ENCODE results near the gene SSR1. TPM values are rescaled to one million over a fixed set of nuclear protein-coding genes. Genes with fewer than 3 reads are reported as not detected.

SSR1 gene
- total and polyA plus RNA-seq, 9 of the 15 experiments (the other 6 are each of a cell fraction or from before 2014, with no cell fraction given), result 87.7 to 220 (median 144) TPM

- Histone ChIP-seq H3K79me2 (ENCODE audit: control insufficient read depth, insufficient read depth, low read length) (no peaks in the 10 kb centered on the region), H3K9me1 (ENCODE audit: control insufficient read depth, insufficient read depth, low read length) (no peaks in the 10 kb centered on the region), H3K27ac (ENCODE audit: extremely low read depth, low read depth, low read length) (no peak overlapping the region), H3K27me3 (ENCODE audit: control insufficient read depth in 2 of 2, insufficient read depth in 2 of 2, low read length in 2 of 2) (peaks cover 31 to 41% of the 10 kb centered on the region in 2 experiments; a peak in 4 of 5 replicates), H3K36me3 (ENCODE audit: control insufficient read depth, insufficient read depth, low read length) (no peaks in the 10 kb centered on the region), H2AFZ (ENCODE audit: low read depth, low read length) (peak overlapping the region; percentile 4; the same call in 1 of the 2 replicates), H3K9ac (ENCODE audit: insufficient read depth in 1 of 2, low read depth in 2 of 2, low read length in 2 of 2) (no peak overlapping the region), H3K4me3 (no peak overlapping the region), H4K20me1 (replicated peaks; ENCODE audit: control insufficient read depth, insufficient read depth, low read length) (no peaks in the 10 kb centered on the region), H3K9me3 (replicated peaks; ENCODE audit: control insufficient read depth, insufficient read depth, low read depth, low read length) (no peaks in the 10 kb centered on the region; the same call in 1 of the 2 replicates), H3K4me1 (replicated peaks in 1 of 2; ENCODE audit: control insufficient read depth in 2 of 2, insufficient read depth in 2 of 2, low read length in 2 of 2) (peaks cover 12 to 29% of the 10 kb centered on the region in 2 experiments), H3K4me2 (ENCODE audit: insufficient read depth, low read length) (no peak overlapping the region)
- ATAC-seq (no peak), FAIRE-seq (no peak), DNase-seq (ENCODE audit: extremely low read depth in 1 of 4, low spot score in 3 of 4) (no peak)
- ChIA-PET POLR2A (interaction anchor here (0.6 to 1.3 kb wide), 3 partner anchors 9 to 347 kb away, joined by 3 read pairs; no protein-coding TSS in a partner anchor), CTCF (ENCODE audit: low intra/inter-chr PET ratio) (no interaction called here)
- intact Hi-C loops (cut with micrococcal nuclease) (no loop called here), in situ Hi-C loops (cut with MboI) (no loop called here)
- no TSS peak for BruUV-seq (replicated peaks)
- no peak for TF ChIP-seq ZNF263 (CRISPR knock-in tag; IDR thresholded peaks at IDR 0.05; ENCODE audit: borderline replicate concordance)
- TF ChIP-seq ZFP36 (IDR thresholded peaks at IDR 0.05; ENCODE audit: low read depth, low read length, partially characterized antibody), result no peak
- TF ChIP-seq ZNF174 (CRISPR knock-in tag; IDR thresholded peaks at IDR 0.05), result no peak
- TF ChIP-seq LARP7 (IDR thresholded peaks at IDR 0.05), result no peak
- TF ChIP-seq SMARCE1 (IDR thresholded peaks at IDR 0.05), result no peak
- no peak for TF ChIP-seq ZNF395 (CRISPR knock-in tag; IDR thresholded peaks at IDR 0.05)
- no peak for TF ChIP-seq TBL1XR1 (IDR thresholded peaks at IDR 0.05; ENCODE audit: low read length in 2 of 2)
- no peak for TF ChIP-seq ZBTB7A (IDR thresholded peaks at IDR 0.05; ENCODE audit: borderline replicate concordance, control insufficient read depth, low read depth, low read length)
- no peak for TF ChIP-seq RAD51 (IDR thresholded peaks at IDR 0.05; ENCODE audit: borderline replicate concordance, low read depth)
- no peak for TF ChIP-seq ESRRA (IDR thresholded peaks at IDR 0.05; ENCODE audit: borderline replicate concordance, low read depth)
- TF ChIP-seq BHLHE40 (IDR thresholded peaks at IDR 0.05; ENCODE audit: low read length), result no peak
- TF ChIP-seq FUS (optimal IDR thresholded peaks at IDR 0.05; ENCODE audit: low read depth, low read length), result no peak
- TF ChIP-seq GABPB1 (CRISPR knock-in tag; IDR thresholded peaks at IDR 0.05), result no peak
- TF ChIP-seq BRCA1 (IDR thresholded peaks at IDR 0.05), result no peak
- no peak for TF ChIP-seq BRCA1 (CRISPR knock-in tag; IDR thresholded peaks at IDR 0.05)
- no peak for TF ChIP-seq ZNF511 (CRISPR knock-in tag; IDR thresholded peaks at IDR 0.05)
- TF ChIP-seq COPS2 (conservative IDR thresholded peaks at IDR 0.05), result no peak
- TF ChIP-seq ZKSCAN1 (IDR thresholded peaks at IDR 0.05; ENCODE audit: low read depth, low read length), result no peak
- no peak for TF ChIP-seq SAFB2 (IDR thresholded peaks at IDR 0.05; ENCODE audit: borderline replicate concordance, low read depth, low read length, severe bottlenecking)
- TF ChIP-seq JUNB (CRISPR knock-in tag; conservative IDR thresholded peaks at IDR 0.05), result no peak
- WGBS (ENCODE audit: insufficient coverage, low coverage, missing lambda C conversion rate), result 53% methylated on average over 17 of the region's 17 CpGs
Observed at GRCh38 chr6:7264686-7265384, 48.2 kb downstream of the SSR1 start.
